Measurements from ENCODE around the gene CACNA1D. TPM values are rescaled to one million over a fixed set of nuclear protein-coding genes. Genes with fewer than 3 reads are reported as not detected.
A peak's percentile ranks its signal among the peaks of the same experiment; 100 is the strongest.

CACNA1D gene
- total and polyA plus RNA-seq, 12 donors: 0.04 to 1.9 (median 0.49) TPM

GRCh38 chr3:53749448-53749847 is 255.0 kb downstream of the CACNA1D start:
- no peak for TF ChIP-seq CTCF (IDR thresholded peaks at IDR 0.05)
- DNase-seq (no peak), ATAC-seq (peak in 1 of 8 donors; percentile 28)
- Histone ChIP-seq H3K4me3 (no peak overlapping the region), H3K36me3 (no peaks in the 10 kb centered on the region), H3K27ac (peak overlapping the region in 3 of 10 donors; percentile 22 to 78 (median 41)), H3K27me3 (peaks cover 0 to 4% (median 0%) of the 10 kb centered on the region in 7 donors), H3K9me3 (no peaks in the 10 kb centered on the region), H3K4me1 (peaks cover 0 to 39% (median 0%) of the 10 kb centered on the region in 9 donors)
- intact Hi-C loops (cut with DNase I): no loop called here
- 91 to 96% methylated on average over 5 of the region's 5 CpGs for WGBS, 2 donors

- ATAC-seq (peak; percentile 39 to 75 (median 68)), DNase-seq (peak in 1 of 2 donors; percentile 40)
- TF ChIP-seq CTCF (IDR thresholded peaks at IDR 0.05): no peak
- H3K9me3 ChIP-seq: no peaks in the 10 kb centered on the region
- H3K36me3 ChIP-seq: no peaks in the 10 kb centered on the region
- H3K27me3 ChIP-seq: peaks cover 0 to 11% (median 0%) of the 10 kb centered on the region in 7 donors
- peaks cover 0 to 43% (median 0%) of the 10 kb centered on the region in 9 donors for H3K4me1 ChIP-seq
- intact Hi-C loops (cut with DNase I): no loop called here
- H3K27ac ChIP-seq: peak overlapping the region in 1 of 10 donors; percentile 78
- H3K4me3 ChIP-seq: no peak overlapping the region
- 61 to 69% methylated on average over 17 of the region's 17 CpGs for WGBS, 2 donors
Observed at GRCh38 chr3:53750253-53751210, 256.1 kb downstream of the CACNA1D start.

GRCh38 chr3:53753518-53754183 is 259.2 kb downstream of the CACNA1D start:
- Histone ChIP-seq H3K36me3 (no peaks in the 10 kb centered on the region), H3K4me1 (peaks cover 0 to 36% (median 0%) of the 10 kb centered on the region in 9 donors), H3K4me3 (no peak overlapping the region), H3K27ac (peak overlapping the region in 1 of 10 donors; percentile 43), H3K9me3 (no peaks in the 10 kb centered on the region), H3K27me3 (peaks cover 0 to 11% (median 0%) of the 10 kb centered on the region in 7 donors)
- TF ChIP-seq CTCF (IDR thresholded peaks at IDR 0.05): no peak
- DNase-seq (no peak), ATAC-seq (no peak)
- 85 to 90% methylated on average over 9 of the region's 9 CpGs for WGBS, 2 donors
- intact Hi-C loops (cut with DNase I): no loop called here

- Histone ChIP-seq H3K27me3 (peaks cover 0 to 7% (median 0%) of the 10 kb centered on the region in 7 donors), H3K9me3 (no peaks in the 10 kb centered on the region), H3K36me3 (no peaks in the 10 kb centered on the region), H3K4me3 (no peak overlapping the region), H3K4me1 (peaks cover 0 to 32% (median 0%) of the 10 kb centered on the region in 9 donors), H3K27ac (peak overlapping the region in 1 of 10 donors; percentile 43)
- DNase-seq (no peak), ATAC-seq (peak in 6 of 8 donors; percentile 33 to 40 (median 37))
- TF ChIP-seq CTCF (IDR thresholded peaks at IDR 0.05): peak in 1 of 9 donors; percentile 32
- intact Hi-C loops (cut with DNase I): no loop called here
- 84 to 93% methylated on average over 9 of the region's 9 CpGs for WGBS, 2 donors
Observed at GRCh38 chr3:53754325-53754724, 259.9 kb downstream of the CACNA1D start.
